Nasal cavity respiratory epithelium epithelial cell of viscerocranial mucosa (primary cell): ENCODE measurements around the gene PAFAH2. TPM values are rescaled to one million over a fixed set of nuclear protein-coding genes. Genes with fewer than 3 reads are reported as not detected.

ENCODE experiments used
- total RNA-seq: library from RNA; depleted of rRNA; stranded (reverse); fragments of >200 nt; gene quantifications from 2 replicates; pipeline ENCODE4 v1.2.3, GENCODE V29; 2014

PAFAH2 gene
- 16.4 and 29.3 TPM in 2 replicates for total RNA-seq

GRCh38 chr1:25997828-25998761 is at the start of gene PAFAH2:
Gene PAFAH2, minus strand, starts transcription at chr1:25998063. Its CDS starts 7,247 bp downstream, at chr1:25990816.

GRCh38 chr1:26045722-26046245 is 47.9 kb upstream of the PAFAH2 start, which contains the start of gene SLC30A2:
Gene SLC30A2, minus strand, starts transcription at chr1:26046118. Its CDS starts 222 bp downstream, at chr1:26045896.

GRCh38 chr1:26021647-26022403 is 24.0 kb upstream of the PAFAH2 start, which contains the start of gene EXTL1:
Gene EXTL1, plus strand, starts transcription at chr1:26021775. Its CDS starts 872 bp downstream, at chr1:26022647.

Other genes with a start within 250 kb of the PAFAH2 start
- 6.8 and 38.2 TPM in 2 replicates for gene SELENON, start 197.9 kb downstream of the PAFAH2 start, total RNA-seq
- gene MTFR1L, start 178.1 kb downstream of the PAFAH2 start, total RNA-seq, result 29.4 and 31.2 TPM in 2 replicates
- gene AUNIP, start 138.6 kb downstream of the PAFAH2 start, total RNA-seq, result 1.4 and 4.8 TPM in 2 replicates
- 13.3 and 16.1 TPM in 2 replicates for gene PAQR7, start 122.4 kb downstream of the PAFAH2 start, total RNA-seq
- 24.9 and 44.0 TPM in 2 replicates for gene STMN1, start 91.6 kb downstream of the PAFAH2 start, total RNA-seq
- gene EXTL1, start 23.7 kb upstream of the PAFAH2 start, total RNA-seq, result under 0.01 TPM in 1 of 2 replicates, not detected in the other
- under 0.01 and 0.07 TPM in 2 replicates for gene SLC30A2, start 48.1 kb upstream of the PAFAH2 start, total RNA-seq
- 0.07 and 0.68 TPM in 2 replicates for gene TRIM63, start 69.6 kb upstream of the PAFAH2 start, total RNA-seq
- gene PDIK1L, start 113.8 kb upstream of the PAFAH2 start, total RNA-seq, result 9.0 and 9.2 TPM in 2 replicates
- not detected in 2 replicates for gene FAM110D, start 161.0 kb upstream of the PAFAH2 start, total RNA-seq
- gene C1orf232, start 170.9 kb upstream of the PAFAH2 start, total RNA-seq, result not detected in 2 replicates
- 31.9 and 105 TPM in 2 replicates for gene ZNF593, start 171.8 kb upstream of the PAFAH2 start, total RNA-seq
- gene ZNF593OS, start 173.8 kb upstream of the PAFAH2 start, total RNA-seq, result not detected in 2 replicates
- 12.3 and 19.6 TPM in 2 replicates for gene CNKSR1, start 179.4 kb upstream of the PAFAH2 start, total RNA-seq
- not detected in 2 replicates for gene CATSPER4, start 192.5 kb upstream of the PAFAH2 start, total RNA-seq
- 14.0 and 16.4 TPM in 2 replicates for gene CEP85, start 236.1 kb upstream of the PAFAH2 start, total RNA-seq